H1 (cell line): ENCODE measurements around the gene NR2F6. TPM values are rescaled to one million over a fixed set of nuclear protein-coding genes. Genes with fewer than 3 reads are reported as not detected.
"Not testable (repeated sequence)": the region's sequence is repeated elsewhere in the genome, so short reads cannot be mapped to it uniquely, and the experiment has no call there.

Experiments
- CTCF ChIA-PET: fragments of 300-600 bp; sonication (Branson Sonifier 250); formaldehyde crosslinking; loops from one replicate; lab custom pipeline; 2021; ENCODE audit not compliant: partially characterized antibody; lab: Charles Lee
- POLR2A ChIA-PET: fragments of 300-600 bp; sonication (Branson Sonifier 250); formaldehyde crosslinking; loops from one replicate; lab custom pipeline; 2021; ENCODE audit warnings: inconsistent platforms; ENCODE audit not compliant: partially characterized antibody; lab: Charles Lee
- DNase-seq, 2 experiments: peaks; one replicate each; pipeline versions ENCODE4 v3.0.0 to v3.0.0-alpha.2; 2010 to 2022; ENCODE audit warnings: low spot score in 2 of 2, low read depth in 1 of 2, mixed read lengths in 1 of 2
- FAIRE-seq: peaks from 2 replicates; lab custom pipeline; 2011; peaks lifted over from hg19 to GRCh38; lab: Jason Lieb, UNC
- H2AFZ ChIP-seq: 2 replicates; pipeline ENCODE4 v1.8.1; 2012; ENCODE audit warnings: low read length, inconsistent platforms
- H2AK5ac ChIP-seq: 2 replicates; pipeline ENCODE4 v1.6.1; 2013; ENCODE audit warnings: low read depth, low read length
- H2BK120ac ChIP-seq: replicated peaks from 2 replicates; pipeline ENCODE3; 2013; ENCODE audit warnings: low read depth, low read length, inconsistent platforms
- H2BK12ac ChIP-seq: 2 replicates; pipeline ENCODE4 v1.6.1; 2013; ENCODE audit warnings: low read depth, low read length
- H2BK15ac ChIP-seq: 2 replicates; pipeline ENCODE4 v1.6.1; 2013; ENCODE audit warnings: low read length
- H2BK20ac ChIP-seq: 2 replicates; pipeline ENCODE4 v1.6.1; 2013; ENCODE audit warnings: low read length
- H2BK5ac ChIP-seq: 2 replicates; pipeline ENCODE4 v1.6.1; 2013; ENCODE audit warnings: low read depth, low read length
- H3K14ac ChIP-seq: 2 replicates; pipeline ENCODE4 v1.6.1; 2013; ENCODE audit warnings: inconsistent platforms; ENCODE audit not compliant: insufficient read length
- H3K18ac ChIP-seq: 2 replicates; pipeline ENCODE4 v1.6.1; 2013; ENCODE audit warnings: low read length; ENCODE audit errors: extremely low read depth
- H3K23ac ChIP-seq: 2 replicates; pipeline ENCODE4 v1.6.1; 2013; ENCODE audit warnings: inconsistent platforms; ENCODE audit not compliant: insufficient read length
- H3K23me2 ChIP-seq: 2 replicates; pipeline ENCODE4 v1.6.1; 2013; ENCODE audit warnings: low read depth, low read length
- H3K27ac ChIP-seq: 2 replicates; pipeline ENCODE4 v1.6.1; 2011; ENCODE audit warnings: low read depth, low read length, inconsistent platforms
- H3K27me3 ChIP-seq, 4 experiments: replicated peaks in 1 of 4; 1 replicate in 1 of 4; 2 replicates in 3 of 4; pipeline versions ENCODE4 v1.6.1 to v1.8.1; 2011 to 2013; ENCODE audit warnings: low read length in 3 of 4, mild to moderate bottlenecking in 3 of 4, inconsistent platforms in 2 of 4, mixed read lengths in 2 of 4, moderate library complexity in 1 of 4; ENCODE audit not compliant: control insufficient read depth in 3 of 4, insufficient read depth in 3 of 4; ENCODE audit errors: extremely low read depth in 1 of 4
- H3K36me3 ChIP-seq, 4 experiments: 2 replicates each; pipeline versions ENCODE4 v1.6.1 to v1.8.1; 2011 to 2013; ENCODE audit warnings: mild to moderate bottlenecking in 4 of 4, low read length in 3 of 4, moderate library complexity in 2 of 4, control low read depth in 1 of 4, inconsistent platforms in 1 of 4; ENCODE audit not compliant: insufficient read depth in 4 of 4, control insufficient read depth in 2 of 4
- H3K4ac ChIP-seq: replicated peaks from 2 replicates; pipeline ENCODE3; 2013; ENCODE audit warnings: low read length, low read depth, mixed read lengths, inconsistent platforms; ENCODE audit not compliant: insufficient read length
- H3K4me1 ChIP-seq, 4 experiments: replicated peaks in 1 of 4; 1 replicate in 1 of 4; 2 replicates in 3 of 4; pipeline versions ENCODE4 v1.6.1 to v1.8.1; 2011 to 2013; ENCODE audit warnings: low read length in 3 of 4, inconsistent platforms in 2 of 4, mixed read lengths in 1 of 4; ENCODE audit not compliant: insufficient read depth in 4 of 4, control insufficient read depth in 3 of 4
- H3K4me2 ChIP-seq, 2 experiments: 2 replicates each; pipeline versions ENCODE4 v1.6.1 to v1.8.1; 2011 to 2013; ENCODE audit warnings: low read depth in 2 of 2, low read length in 2 of 2, control low read depth in 1 of 2, inconsistent platforms in 1 of 2, mild to moderate bottlenecking in 1 of 2; ENCODE audit not compliant: insufficient read depth in 1 of 2
- H3K4me3 ChIP-seq, 4 experiments: fragments of 200-600, 300-600 bp in 1 of 4; sonication (generic), shearing (Covaris generic), sonication (Bioruptor Twin) in 1 of 4; 2 replicates each; pipeline versions ENCODE4 v1.5.1 to v1.8.1; 2011 to 2016; ENCODE audit warnings: low read length in 4 of 4, low read depth in 3 of 4, control low read depth in 2 of 4, inconsistent platforms in 2 of 4, mild to moderate bottlenecking in 2 of 4, mixed read lengths in 1 of 4, moderate library complexity in 1 of 4; ENCODE audit not compliant: insufficient read depth in 2 of 4; ENCODE audit errors: extremely low read depth in 1 of 4
- H3K56ac ChIP-seq: replicated peaks from 2 replicates; pipeline ENCODE3; 2013; ENCODE audit warnings: low read depth, mild to moderate bottlenecking, mixed read lengths, low read length, inconsistent platforms; ENCODE audit not compliant: insufficient read length
- H3K79me1 ChIP-seq: 2 replicates; pipeline ENCODE4 v1.6.1; 2013; ENCODE audit warnings: low read depth, low read length, control low read depth
- H3K79me2 ChIP-seq, 2 experiments: 2 replicates each; pipeline versions ENCODE4 v1.6.1 to v1.8.1; 2012 to 2013; ENCODE audit warnings: low read length in 2 of 2, mild to moderate bottlenecking in 2 of 2, inconsistent platforms in 1 of 2; ENCODE audit not compliant: insufficient read depth in 2 of 2, control insufficient read depth in 1 of 2
- H3K9ac ChIP-seq, 4 experiments: replicated peaks in 1 of 4; 1 replicate in 1 of 4; 2 replicates in 3 of 4; pipeline versions ENCODE4 v1.6.1 to v1.8.1; 2011 to 2013; ENCODE audit warnings: low read depth in 3 of 4, low read length in 3 of 4, control low read depth in 2 of 4, mild to moderate bottlenecking in 2 of 4, moderate library complexity in 2 of 4, inconsistent platforms in 1 of 4; ENCODE audit errors: extremely low read depth in 1 of 4
- H3K9me3 ChIP-seq, 2 experiments: 2 replicates each; pipeline versions ENCODE4 v1.6.1 to v1.8.1; 2012 to 2013; ENCODE audit warnings: mild to moderate bottlenecking in 2 of 2, moderate library complexity in 2 of 2, control low read depth in 1 of 2, inconsistent platforms in 1 of 2, low read depth in 1 of 2, low read length in 1 of 2, mixed read lengths in 1 of 2; ENCODE audit not compliant: insufficient read depth in 2 of 2
- H4K20me1 ChIP-seq, 2 experiments: replicated peaks in 1 of 2; 2 replicates each; pipeline versions ENCODE3 to v1.8.1; 2011 to 2013; ENCODE audit warnings: inconsistent platforms in 2 of 2, low read length in 2 of 2, mild to moderate bottlenecking in 1 of 2; ENCODE audit not compliant: insufficient read depth in 2 of 2, control insufficient read depth in 1 of 2
- H4K5ac ChIP-seq: 2 replicates; pipeline ENCODE4 v1.6.1; 2013; ENCODE audit warnings: low read length, low read depth, mixed read lengths, inconsistent platforms; ENCODE audit not compliant: insufficient read length
- H4K8ac ChIP-seq: 2 replicates; pipeline ENCODE4 v1.8.0; 2013; ENCODE audit warnings: mild to moderate bottlenecking, moderate library complexity, low read length, inconsistent platforms; ENCODE audit not compliant: insufficient read depth; ENCODE audit errors: extremely low read depth
- H4K91ac ChIP-seq: replicated peaks from 2 replicates; pipeline ENCODE3; 2013; ENCODE audit warnings: low read length, mixed read lengths, inconsistent platforms; ENCODE audit not compliant: insufficient read length
- WGBS, 2 experiments: shearing (Covaris generic) in 1 of 2; methylation state at CpG; one replicate each; pipeline versions ENCODE4 v1.1.6 to v1.1.7; 2013 to 2015; ENCODE audit warnings: low lambda C conversion rate in 2 of 2, mixed read lengths in 2 of 2, inconsistent platforms in 1 of 2, low coverage in 1 of 2, missing lambda C conversion rate in 1 of 2; ENCODE audit not compliant: insufficient replicate concordance in 2 of 2, insufficient coverage in 1 of 2, insufficient read length in 1 of 2; ENCODE audit errors: extremely low coverage in 1 of 2, missing lambda C conversion rate in 1 of 2; 5-methylcytosine and 5-hydroxymethylcytosine counted together
- polyA plus RNA-seq, 7 experiments: library from polyadenylated mRNA; depleted of rRNA in 3 of 7; stranded (reverse) in 5 of 7; unstranded in 2 of 7; fragments of >200 nt in 5 of 7; fragments of 200-250 nt in 2 of 7; gene quantifications; 1 replicate in 5 of 7; 2 replicates in 1 of 7; 4 replicates in 1 of 7; pipeline versions ENCODE4 v1.2.1 to v1.2.3, GENCODE V29; 2011 to 2013; ENCODE audit warnings: missing spikeins in 2 of 7, mixed read lengths in 2 of 7
- total RNA-seq: library from RNA; stranded (reverse); fragmentation: NEBNext Ultra II Directional; extraction: Animal tissue kit (Norgen Biotek cat#: 25700); gene quantifications from 2 replicates; pipeline ENCODE4 v1.2.1, GENCODE V29; 2021

Gene NR2F6
- total and polyA plus RNA-seq, 2 of the 8 experiments (the other 6 are each of a cell fraction or from before 2014, with no cell fraction given): 99.7 to 114 TPM

GRCh38 chr19:17191736-17192135 is 54.0 kb downstream of the NR2F6 start:
- H3K79me2 ChIP-seq, H2BK120ac ChIP-seq, H3K9ac ChIP-seq, H3K27ac ChIP-seq, H3K23ac ChIP-seq, H2AFZ ChIP-seq, H3K4me2 ChIP-seq, H3K4me3 ChIP-seq, H3K18ac ChIP-seq, FAIRE-seq, H2BK5ac ChIP-seq, H3K79me1 ChIP-seq, H3K9me3 ChIP-seq, H4K20me1 ChIP-seq, DNase-seq, H3K27me3 ChIP-seq, H2BK15ac ChIP-seq, H4K8ac ChIP-seq, H3K4ac ChIP-seq, H4K91ac ChIP-seq, H4K5ac ChIP-seq, H3K23me2 ChIP-seq, H3K56ac ChIP-seq, POLR2A ChIA-PET, H3K14ac ChIP-seq, H3K4me1 ChIP-seq, H2AK5ac ChIP-seq, H2BK20ac ChIP-seq, H2BK12ac ChIP-seq: not testable (repeated sequence)
- 82% methylated on average over 6 of the region's 6 CpGs; no CpG with 5 or more reads in 1 of the 2 experiments for WGBS, 2 experiments
- CTCF ChIA-PET: interaction anchor here (1.1 to 2.4 kb wide), 3 partner anchors 9 to 14 kb away, joined by 5 to 7 read pairs (median 7); no protein-coding TSS in a partner anchor
- peaks cover 23 to 41% (median 26%) of the 10 kb centered on the region in 4 experiments for H3K36me3 ChIP-seq
